Epidermal melanocyte (primary cell): Measurements from ENCODE around the gene CRISPLD2.
"Not testable (repeated sequence)": the region's sequence is repeated elsewhere in the genome, so short reads cannot be mapped to it uniquely, and the experiment has no call there.

Experiments
- DNase-seq: peaks from one replicate; pipeline ENCODE4 v3.0.0; 2011; ENCODE audit warnings: low spot score; ENCODE audit not compliant: insufficient read length

CRISPLD2 gene

DNA sequence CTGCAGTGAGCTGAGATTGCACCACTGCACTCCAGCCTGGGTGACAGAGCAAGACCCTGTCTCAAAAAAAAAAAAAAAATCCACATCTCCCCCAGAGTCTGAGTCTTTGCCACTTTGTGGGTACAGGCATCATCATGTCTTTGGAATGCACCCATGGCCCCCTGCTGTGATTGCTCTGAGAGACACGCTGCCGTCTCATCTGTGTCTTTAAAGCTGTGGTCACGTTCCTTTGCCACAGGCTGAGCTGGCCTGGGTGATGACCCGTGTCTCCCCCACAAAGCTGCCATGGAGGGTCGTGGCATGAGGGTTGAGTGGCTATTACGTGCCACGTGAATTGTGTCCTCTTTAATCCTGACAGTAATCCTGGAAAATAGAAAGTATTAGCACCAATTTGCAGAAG lies 20.2 kb downstream of the CRISPLD2 start:
- DNase-seq, result no peak

DNA sequence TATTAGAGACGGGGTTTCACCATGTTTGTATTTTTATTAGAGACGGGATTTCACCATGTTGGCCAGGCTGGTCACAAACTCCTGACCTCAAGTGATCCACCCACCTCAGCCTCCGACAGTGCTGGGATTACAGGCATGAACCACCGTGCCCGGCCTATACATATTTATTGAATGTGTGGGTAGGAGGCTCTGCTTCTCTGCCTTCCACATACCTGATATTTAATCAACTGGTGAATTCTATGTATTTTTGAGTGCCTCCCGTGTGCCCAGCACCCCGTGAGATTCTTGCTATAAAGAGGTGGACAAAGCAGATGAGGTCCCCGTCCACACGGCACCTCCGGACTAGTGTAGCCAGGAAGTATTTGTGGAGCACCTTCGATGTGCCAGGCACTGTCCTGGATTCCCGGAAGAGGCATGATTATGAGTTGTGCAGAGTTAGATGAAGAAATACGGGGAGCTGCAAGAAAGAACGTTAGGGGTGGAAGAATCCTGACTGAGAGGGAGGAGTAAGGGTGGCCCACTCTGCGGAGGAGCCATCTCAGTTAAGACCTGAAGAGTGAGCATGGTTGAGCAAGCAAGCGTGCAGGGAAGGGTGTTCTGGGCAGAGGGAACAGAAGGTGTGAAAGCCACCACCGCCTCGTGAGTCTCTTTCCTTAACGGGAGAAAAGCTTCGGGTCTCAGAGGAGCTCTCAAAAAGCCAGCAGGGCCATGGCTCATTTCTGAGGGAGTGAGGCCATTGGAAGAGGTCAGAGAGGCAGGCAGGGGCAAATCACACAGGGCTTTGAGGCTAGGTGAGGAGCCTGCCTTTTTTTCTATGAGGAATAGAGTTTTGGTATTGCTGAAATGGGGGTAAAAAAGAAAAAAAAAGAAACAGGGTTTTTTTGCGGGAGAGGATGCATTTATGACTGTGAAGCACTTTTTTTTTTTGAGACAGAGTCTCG lies 21.2 kb downstream of the CRISPLD2 start:
- no peak for DNase-seq

DNA sequence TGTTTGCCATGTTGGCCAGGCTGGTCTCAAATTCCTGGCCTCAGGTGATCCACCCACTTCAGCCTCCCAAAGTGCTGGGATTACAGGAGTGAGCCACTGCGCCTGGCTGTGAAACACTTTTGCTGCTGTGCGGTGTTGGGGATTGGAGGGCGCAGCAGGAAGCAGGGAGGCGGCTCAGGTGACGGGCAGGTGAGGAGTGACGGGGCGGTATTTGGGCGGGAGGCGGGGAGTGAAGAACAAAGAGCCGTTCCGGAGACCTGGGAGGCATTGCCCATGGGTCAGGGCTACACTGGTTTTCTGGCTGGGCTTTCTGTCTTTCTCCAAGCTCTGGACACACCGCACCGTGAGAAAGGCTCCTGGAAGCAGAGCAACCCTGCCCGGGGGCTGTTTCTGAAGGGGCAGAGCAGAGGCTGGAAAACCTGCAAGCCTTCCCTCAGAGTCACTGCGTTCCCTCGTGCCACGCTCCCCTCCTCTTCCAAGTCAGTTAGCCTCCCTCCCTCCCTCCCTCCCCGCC lies 22.1 kb downstream of the CRISPLD2 start:
- no peak for DNase-seq

DNA sequence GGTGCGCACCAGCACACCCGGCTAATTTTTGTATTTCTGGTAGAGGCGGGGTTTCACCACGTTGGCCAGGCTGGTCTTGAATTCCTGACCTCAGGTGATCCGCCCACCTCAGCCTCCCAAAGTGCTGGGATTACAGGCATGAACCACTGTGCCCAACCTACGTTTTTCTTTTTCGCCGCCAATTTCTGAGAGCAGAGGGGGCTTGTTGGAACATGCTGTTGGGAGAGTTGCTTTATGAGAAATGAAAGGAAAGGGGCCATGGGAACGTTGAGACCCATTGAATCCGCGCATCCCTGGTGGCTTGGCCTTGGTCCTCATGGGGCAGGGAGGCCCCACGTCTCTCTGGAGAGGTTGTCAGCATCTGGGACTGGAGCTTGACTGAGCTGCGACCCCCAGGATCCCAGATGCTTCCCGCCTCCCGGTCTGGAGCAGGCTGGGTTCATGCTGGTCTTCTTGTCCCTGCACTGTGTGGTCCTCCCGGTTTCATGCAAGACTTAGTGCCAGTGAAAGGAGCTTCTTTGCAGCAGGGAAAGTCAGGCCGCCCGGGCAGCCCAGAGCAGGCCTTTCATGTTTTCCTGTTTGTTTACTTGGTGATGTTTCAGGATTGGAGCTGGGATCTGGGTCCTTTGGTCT lies 22.8 kb downstream of the CRISPLD2 start:
- no peak for DNase-seq

DNA sequence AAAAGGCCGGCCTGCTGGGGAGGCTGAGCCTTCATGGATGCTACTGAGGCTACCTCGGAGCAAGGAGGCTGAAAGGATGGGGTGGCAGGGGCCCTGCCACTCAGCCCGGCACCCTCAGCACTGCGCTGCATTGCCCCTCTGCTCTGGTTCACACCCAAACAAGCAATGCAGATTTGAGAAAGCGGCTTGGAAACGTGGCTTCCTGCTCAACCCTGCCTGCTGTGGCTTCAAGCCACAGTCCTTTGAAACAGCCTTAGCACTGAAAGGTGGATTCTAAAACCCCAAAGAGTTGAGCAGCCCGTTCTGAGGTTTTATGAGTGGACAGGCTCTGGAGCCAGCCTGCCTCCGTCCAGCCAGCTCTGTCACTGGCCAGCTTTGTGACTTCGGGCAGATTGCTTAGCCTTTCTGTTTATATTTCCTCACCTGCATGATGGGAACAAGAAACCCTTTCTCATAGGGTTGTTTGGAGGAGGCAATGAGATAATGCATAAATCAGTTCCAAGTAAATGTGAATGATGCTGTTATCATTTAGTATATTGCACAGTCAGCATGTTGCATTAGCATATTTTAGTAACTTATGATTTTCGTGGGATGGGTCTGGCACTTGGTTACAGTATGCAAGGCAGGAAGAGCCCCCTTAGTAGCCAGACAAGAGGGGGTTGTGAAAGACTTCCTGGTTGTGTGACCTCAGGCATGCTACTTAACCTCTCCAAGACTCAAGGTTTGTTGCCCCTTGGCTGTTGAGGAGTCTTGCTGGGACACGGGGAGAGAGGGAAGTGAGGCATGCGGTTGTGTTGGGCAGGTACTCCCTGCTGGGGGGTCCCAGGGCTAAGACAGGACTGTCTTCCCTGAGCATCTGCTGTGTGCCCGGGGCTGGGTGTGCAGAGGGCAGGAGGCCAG lies 23.6 kb downstream of the CRISPLD2 start:
- no peak for DNase-seq

DNA sequence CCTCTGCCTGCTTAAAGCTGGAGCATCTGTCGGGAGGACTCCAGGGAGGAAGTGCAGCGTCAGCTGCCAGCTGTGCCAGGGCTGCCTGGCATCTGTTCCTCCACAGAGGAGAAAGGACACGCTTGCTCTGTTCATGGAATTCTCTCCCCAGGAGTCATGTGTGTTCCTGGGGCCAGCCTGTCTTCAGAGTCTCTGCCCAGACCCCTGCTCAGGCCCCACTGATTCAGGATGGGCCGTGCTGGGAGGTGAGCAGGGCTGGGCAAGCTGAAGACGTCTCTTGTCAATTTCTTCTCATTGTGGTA lies 24.2 kb downstream of the CRISPLD2 start:
- peak; percentile 85 for DNase-seq

DNA sequence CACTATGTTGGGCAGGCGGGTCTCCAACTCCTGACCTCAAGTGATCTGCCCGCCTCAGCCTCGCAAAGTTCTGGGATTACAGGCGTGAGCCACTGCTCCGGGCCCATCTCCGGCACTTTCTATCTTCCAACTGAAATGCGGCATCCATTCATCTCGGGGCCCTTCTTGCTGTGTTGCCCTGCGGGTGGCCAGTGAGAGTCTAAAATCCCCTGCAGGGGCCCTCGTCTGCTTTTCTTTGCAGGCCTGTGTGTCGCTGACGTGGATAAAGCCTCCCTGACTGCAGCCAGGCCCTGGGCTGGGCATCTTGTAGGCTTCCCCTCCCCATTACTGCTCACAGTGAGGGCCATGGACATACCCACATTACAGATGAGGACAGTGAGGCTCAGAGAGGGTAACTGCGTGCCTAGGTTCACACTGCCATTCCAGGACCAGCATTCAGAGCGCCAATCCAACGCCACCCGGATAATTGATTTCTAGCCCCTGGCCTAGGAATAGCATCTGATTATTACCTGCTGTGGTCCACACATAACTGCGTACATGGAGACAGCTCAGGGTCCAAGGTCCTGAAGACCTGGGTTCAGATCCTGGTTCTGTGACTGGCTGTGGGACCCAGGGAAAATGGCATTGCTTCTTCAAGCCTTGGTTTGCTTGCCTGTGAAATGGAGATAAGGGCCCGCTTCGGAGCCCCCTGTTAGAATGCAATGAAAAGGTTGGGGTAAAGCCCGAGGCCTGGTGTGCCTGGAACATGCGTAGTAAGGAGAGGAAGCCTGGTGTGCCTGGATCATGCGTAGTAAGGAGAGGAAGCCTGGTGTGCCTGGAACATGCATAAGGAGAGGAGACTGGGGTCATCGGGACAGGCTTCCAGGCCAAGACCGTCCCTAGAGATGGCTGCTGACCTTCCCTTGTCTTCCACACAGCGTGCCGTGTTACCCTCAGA lies 25.0 kb downstream of the CRISPLD2 start:
- no peak for DNase-seq

DNA sequence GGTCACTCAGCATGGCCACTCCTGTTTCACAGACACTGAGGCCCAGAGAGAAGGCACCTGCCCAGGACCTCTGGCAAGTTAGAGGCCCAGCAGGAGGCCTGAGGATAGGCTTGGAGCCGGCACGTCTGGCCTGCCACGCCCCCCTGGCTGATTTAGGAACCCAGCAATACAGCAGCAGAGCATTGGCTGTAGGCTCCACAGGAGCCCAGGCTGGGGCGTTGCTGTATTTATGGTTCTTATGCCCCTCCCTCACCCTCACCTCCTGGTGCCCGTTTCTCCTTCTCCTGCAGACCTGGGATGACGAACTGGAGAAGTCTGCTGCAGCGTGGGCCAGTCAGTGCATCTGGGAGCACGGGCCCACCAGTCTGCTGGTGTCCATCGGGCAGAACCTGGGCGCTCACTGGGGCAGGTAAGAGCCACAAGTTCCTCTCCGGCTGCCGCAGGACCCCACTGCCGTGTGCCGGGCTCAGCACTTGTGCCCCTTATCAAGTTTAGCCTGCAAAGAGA lies 25.8 kb downstream of the CRISPLD2 start:
- DNase-seq, result no peak

DNA sequence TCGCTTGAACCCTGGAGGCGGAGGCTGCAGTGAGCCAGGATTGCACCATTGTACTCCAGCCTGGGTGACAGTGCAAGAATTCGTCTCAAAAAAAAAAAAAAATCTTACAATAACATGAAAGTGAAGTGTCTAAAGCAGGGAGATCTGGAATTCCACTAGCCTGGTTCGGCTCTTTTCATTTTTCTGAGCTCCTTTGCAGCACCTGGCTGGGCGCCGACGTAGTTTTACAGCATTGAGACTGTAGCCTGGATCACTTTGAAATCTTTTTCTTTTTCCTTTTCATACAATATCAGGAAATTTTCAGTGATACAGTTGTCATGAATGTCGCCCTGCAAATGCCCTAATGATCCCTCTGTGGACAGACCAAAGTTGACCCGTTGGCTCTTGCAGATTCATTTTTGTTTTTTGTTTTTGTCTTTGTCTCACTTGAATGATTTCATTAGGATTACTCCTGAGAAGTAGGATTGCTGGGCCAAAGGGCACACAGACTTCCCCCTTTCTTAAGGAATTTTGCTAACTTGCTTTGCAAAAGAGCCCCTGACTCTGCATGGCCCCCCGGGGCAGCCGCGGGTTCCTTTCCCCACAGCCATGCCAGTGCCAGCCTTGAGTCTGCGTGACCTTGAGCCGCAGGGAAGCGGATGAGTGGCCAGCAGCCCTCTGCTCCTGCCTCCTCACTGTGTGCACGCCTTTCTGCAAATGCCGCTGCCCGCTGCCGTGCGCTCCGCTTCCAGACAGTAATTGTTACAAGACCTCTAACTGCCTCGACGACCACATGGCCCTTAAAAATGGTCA lies 28.0 kb downstream of the CRISPLD2 start:
- no peak for DNase-seq

DNA sequence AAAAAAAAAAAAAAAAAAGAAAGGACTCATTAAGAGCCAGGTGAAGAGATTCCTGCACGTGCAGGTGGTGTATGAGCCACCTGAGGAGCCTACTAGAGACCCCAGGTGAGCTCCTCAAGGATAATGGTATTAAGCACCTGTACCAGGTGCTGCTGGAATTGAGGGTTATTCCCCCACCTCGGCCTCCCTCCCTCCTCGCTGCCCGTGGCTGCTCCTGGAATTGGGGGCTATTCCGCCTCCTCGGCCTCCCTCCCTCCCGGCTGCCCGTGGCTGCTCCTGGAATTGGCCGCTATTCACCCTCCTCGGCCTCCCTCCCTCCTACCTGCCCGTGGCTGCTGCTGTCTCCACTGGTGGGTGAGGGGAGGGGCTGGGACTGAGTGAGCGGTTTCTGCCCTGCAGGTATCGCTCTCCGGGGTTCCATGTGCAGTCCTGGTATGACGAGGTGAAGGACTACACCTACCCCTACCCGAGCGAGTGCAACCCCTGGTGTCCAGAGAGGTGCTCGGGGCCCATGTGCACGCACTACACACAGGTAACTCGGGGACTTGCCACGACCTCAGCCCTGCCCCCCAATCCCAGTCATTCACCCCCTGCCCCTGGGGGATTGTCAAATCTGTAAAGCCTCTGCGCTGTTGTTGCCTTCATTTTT lies 29.3 kb downstream of the CRISPLD2 start:
- DNase-seq, result no peak

DNA sequence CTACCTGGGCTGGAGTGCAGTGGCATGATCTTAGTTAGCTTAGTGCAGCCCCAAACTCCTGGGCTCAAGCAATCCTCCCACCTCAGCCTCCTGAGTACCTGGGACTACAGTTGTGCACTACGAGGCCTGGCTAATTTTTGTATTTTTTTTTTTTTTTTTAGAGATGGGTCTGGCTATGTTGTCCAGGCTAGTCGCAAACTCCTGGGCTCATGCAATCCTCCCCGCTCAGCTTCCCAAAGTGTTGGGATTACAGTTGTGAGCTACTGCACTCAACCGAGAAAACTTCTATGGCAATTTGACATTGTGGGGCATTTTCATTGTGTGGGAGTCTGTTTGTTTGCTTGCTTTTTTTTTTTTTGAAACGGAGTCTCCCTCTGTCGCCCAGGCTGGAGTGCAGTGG lies 30.0 kb downstream of the CRISPLD2 start:
- DNase-seq, result no peak

DNA sequence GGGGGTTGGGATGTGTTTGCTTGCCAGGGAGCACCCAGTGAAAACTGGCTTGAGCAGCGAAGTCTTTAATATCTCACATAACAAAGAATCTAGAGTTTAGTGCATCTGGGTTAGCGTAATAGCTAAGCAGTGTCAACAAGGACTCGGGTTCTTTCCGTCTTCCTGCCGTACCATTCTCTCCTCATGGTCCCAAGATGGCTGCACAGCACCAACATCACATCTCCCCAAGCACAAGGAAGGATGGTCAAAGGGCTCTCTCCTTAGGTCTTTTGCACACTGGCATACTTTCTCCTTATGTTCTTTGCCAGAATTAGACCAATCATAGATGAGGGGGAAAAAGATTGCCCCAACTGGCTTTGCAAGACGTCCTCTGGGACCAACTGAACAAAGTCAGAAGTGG lies 30.9 kb downstream of the CRISPLD2 start:
- no peak for DNase-seq

DNA sequence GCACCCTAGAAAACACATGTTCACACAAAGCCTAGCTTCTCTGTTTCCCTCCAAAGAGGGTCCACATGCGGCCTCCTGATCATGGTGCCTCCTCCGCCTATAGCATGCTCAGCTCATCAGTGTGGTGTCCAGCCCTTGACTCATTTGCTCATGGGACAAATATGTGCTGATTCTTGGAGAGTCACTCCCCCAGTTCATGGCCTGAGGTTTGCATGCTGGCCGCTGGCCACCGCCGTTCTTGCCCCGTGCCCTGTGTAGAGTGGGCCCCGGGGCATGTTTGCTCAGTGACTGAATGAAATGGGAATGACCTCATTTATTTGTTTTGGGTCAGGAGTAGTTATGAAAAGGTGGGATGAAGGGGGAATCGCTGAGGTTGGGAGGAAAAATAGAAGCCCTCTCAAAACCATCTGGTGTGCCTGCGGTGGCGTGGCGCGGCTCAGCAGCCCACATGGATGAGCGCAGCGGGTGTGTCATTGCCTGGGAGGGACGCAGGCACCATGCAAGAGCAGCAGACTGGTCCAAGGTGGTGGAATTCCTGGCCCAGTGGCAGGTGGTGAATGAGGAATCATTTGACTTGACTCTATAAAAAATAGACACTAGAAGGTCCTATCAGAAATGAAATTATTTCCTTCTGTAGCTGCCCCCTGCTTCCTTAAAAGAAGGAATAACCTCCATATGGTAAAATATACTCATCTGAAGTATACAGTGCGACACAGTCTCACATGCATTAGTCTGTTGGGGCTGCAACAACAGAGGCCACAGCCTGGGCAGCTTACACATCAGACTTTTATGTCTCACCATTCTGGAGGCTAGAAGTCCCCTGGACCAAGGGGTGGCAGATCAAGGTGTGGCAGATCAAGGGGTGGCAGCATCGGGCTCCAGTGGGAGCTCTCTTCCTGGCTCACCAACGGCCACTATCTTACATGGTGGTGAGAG lies 31.7 kb downstream of the CRISPLD2 start:
- no peak for DNase-seq

DNA sequence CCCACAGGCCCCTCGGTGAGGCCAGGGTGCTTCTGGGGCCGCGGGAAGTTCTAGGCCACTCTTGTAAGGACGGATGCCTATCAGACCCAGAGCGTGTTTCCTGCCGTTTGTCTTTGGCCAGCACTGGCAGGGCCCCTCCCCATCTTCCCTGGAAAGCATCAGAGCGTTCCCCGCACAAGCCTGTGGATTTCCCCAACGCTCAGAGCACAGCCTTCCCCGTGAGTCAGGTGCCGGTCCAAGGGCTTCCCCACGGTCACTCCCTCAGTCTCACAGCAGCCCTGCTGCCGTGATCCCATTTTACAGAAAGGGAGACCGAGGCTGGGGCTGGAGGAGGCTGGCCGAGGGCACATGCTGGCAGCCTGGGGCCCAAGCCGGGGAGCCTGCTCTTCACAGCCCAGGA lies 33.7 kb downstream of the CRISPLD2 start:
- no peak for DNase-seq

DNA sequence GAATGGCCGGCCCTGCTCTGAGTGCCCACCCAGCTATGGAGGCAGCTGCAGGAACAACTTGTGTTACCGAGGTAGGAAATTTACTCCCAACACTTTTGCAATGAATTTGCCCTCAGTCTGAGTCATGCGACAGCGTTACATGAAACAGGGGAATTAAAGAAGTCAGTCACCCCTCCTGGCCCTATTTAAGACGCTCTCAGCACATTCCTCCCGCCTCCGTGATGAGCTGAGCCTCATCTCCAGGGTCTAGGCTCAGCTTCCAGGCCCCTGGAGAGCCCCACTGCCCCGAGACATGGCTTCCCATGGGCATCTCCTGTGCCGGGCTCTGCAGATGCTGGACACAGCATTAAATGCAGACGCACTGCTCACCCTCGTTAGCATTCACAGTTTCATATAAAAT lies 35.0 kb downstream of the CRISPLD2 start:
- DNase-seq, result no peak

DNA sequence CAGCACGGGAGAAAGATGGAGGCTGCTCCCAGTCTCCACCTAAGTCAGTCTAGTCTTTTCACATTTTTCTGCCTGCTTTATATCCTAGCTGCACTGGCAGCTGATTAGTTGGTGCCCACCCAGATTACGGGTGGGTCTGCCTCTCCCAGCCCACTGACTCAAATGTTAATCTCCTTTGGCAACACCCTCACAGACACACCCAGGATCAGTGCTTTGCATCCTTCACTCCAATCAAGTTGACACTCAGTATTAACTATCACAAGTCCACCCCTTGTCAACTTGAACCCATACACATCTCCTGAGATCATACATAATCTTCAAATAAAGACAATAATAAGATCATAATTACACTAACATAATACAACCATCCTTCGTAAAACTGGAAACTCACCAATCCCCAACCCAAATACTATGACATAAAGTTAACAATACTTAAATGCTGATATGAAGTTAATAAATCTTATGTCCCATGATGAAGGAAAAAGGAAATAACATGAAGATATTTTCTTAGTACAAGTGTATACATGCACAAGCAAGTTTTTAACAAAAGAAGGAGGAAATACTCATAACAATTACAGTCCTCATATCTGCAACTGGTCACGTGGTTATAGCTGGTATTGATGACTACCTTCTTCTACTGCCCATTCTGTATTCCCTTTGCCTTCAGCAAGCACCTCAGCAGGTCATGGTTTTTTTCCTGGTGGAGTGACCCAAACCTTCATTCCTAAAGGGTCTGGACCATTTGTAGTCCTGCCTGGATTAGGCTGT lies 35.8 kb downstream of the CRISPLD2 start:
- not testable (repeated sequence) for DNase-seq

DNA sequence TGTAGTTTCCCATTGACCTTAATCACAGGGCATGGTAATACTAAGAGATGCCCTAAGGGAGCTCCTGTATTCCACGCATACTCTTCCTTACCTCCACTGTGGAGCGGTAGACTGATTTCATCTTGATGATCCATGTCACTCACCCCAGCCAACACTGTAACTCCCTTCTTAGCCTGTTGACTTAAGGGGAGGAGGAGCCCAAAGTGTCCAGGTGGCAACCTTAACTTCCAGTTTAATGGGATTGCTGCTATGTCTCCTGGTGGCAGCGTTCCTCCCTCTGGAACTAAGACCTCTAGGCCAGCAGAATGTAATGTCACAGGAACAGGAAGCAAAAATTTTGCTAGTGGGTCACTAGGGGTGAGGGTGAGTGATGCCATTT lies 36.4 kb downstream of the CRISPLD2 start:
- DNase-seq, result not testable (repeated sequence)
